Thyroid gland (tissue), 4 donors: ENCODE data around the gene SCARB1. TPM values are rescaled to one million over a fixed set of nuclear protein-coding genes. Genes with fewer than 3 reads are reported as not detected.

Experiments
- DNase-seq, 2 donors: peaks; one replicate each; pipeline ENCODE4 v3.0.0-alpha.2; 2019
- H3K27ac ChIP-seq, 3 donors: fragments of 200-600 bp; sonication (generic); 1 replicate in 2 of 3; 2 replicates in 1 of 3; pipeline ENCODE4 v1.5.1; 2016 to 2019; ENCODE audit warnings: mild to moderate bottlenecking in 1 of 3, moderate library complexity in 1 of 3
- H3K27me3 ChIP-seq: fragments of 200-600 bp; sonication (generic); one replicate; pipeline ENCODE4 v1.5.1; 2019
- H3K36me3 ChIP-seq, 2 donors: fragments of 200-600 bp; sonication (generic); one replicate each; pipeline ENCODE4 v1.5.1; 2016 to 2019
- H3K4me1 ChIP-seq, 2 donors: fragments of 200-600 bp; sonication (generic); one replicate each; pipeline ENCODE4 v1.5.1; 2017 to 2019
- H3K4me3 ChIP-seq, 3 donors: fragments of 200-600 bp; sonication (generic); replicated peaks in 1 of 3; 1 replicate in 2 of 3; 2 replicates in 1 of 3; pipeline ENCODE4 v1.5.1; 2016; ENCODE audit warnings: mild to moderate bottlenecking in 1 of 3
- H3K9me3 ChIP-seq: fragments of 200-600 bp; sonication (generic); one replicate; pipeline ENCODE4 v1.5.1; 2017
- CTCF ChIP-seq, 6 experiments: fragments of 200-600 bp in 3 of 6; fragments of 450-650 bp in 3 of 6; sonication (generic) in 3 of 6; IDR thresholded peaks; one replicate each; pipeline ENCODE4 v1.5.1; 2016 to 2019; ENCODE audit warnings: antibody characterized with exemption in 6 of 6, mild to moderate bottlenecking in 2 of 6, inconsistent platforms in 1 of 6, moderate library complexity in 1 of 6
- POLR2A ChIP-seq, 2 donors: fragments of 450-650 bp; IDR thresholded peaks; one replicate each; pipeline ENCODE4 v1.6.1; 2017; ENCODE audit warnings: antibody characterized with exemption in 2 of 2, mild to moderate bottlenecking in 2 of 2, moderate library complexity in 1 of 2
- WGBS, 2 donors: methylation state at CpG; one replicate each; pipeline ENCODE4 v1.1.5; 2017; 5-methylcytosine and 5-hydroxymethylcytosine counted together
- intact Hi-C: fragments of 100-400 bp; cut with DNase I; formaldehyde crosslinking; loops from one replicate; pipeline ENCODE4 v1.15.1; 2023
- total RNA-seq, 4 donors: library from RNA; depleted of rRNA; stranded (reverse); fragments of >200 nt; gene quantifications; one replicate each; pipeline ENCODE4 v1.2.3, GENCODE V29; 2016

SCARB1 gene
- total RNA-seq, 4 donors from 2014 or later: 10.9 to 16.0 (median 15.4) TPM

GRCh38 chr12:124855275-124855957 is 8.2 kb downstream of the SCARB1 start:
- peak overlapping the region in 2 of 3 donors; percentile 5 to 70 for H3K27ac ChIP-seq
- WGBS, 2 donors: 66 to 69% methylated on average over 15 of the region's 15 CpGs
- TF ChIP-seq CTCF (IDR thresholded peaks at IDR 0.05): no peak
- TF ChIP-seq POLR2A (IDR thresholded peaks at IDR 0.05): no peak
- no peaks in the 10 kb centered on the region for H3K36me3 ChIP-seq
- no peak for DNase-seq
- intact Hi-C loops: no loop called here
- no peaks in the 10 kb centered on the region for H3K27me3 ChIP-seq
- H3K4me1 ChIP-seq: peaks cover 13 to 21% of the 10 kb centered on the region in 2 donors
- no peaks in the 10 kb centered on the region for H3K9me3 ChIP-seq
- H3K4me3 ChIP-seq: no peak overlapping the region

GRCh38 chr12:124854637-124855184 is 9.0 kb downstream of the SCARB1 start:
- Histone ChIP-seq H3K36me3 (no peaks in the 10 kb centered on the region), H3K27me3 (no peaks in the 10 kb centered on the region), H3K9me3 (no peaks in the 10 kb centered on the region), H3K4me1 (peaks cover 13 to 21% of the 10 kb centered on the region in 2 donors), H3K4me3 (no peak overlapping the region), H3K27ac (peak overlapping the region in 1 of 3 donors; percentile 70)
- 95% methylated on average over 11 of the region's 11 CpGs for WGBS, 2 donors
- no peak for DNase-seq
- TF ChIP-seq POLR2A (IDR thresholded peaks at IDR 0.05): no peak
- TF ChIP-seq CTCF (IDR thresholded peaks at IDR 0.05): no peak
- intact Hi-C loops: no loop called here

GRCh38 chr12:124853781-124854636 is 9.7 kb downstream of the SCARB1 start:
- no peak overlapping the region for H3K4me3 ChIP-seq
- no peak for DNase-seq
- H3K27me3 ChIP-seq: no peaks in the 10 kb centered on the region
- TF ChIP-seq CTCF (IDR thresholded peaks at IDR 0.05) (no peak), POLR2A (IDR thresholded peaks at IDR 0.05) (no peak)
- peaks cover 13 to 21% of the 10 kb centered on the region in 2 donors for H3K4me1 ChIP-seq
- intact Hi-C loops: no loop called here
- H3K9me3 ChIP-seq: no peaks in the 10 kb centered on the region
- H3K27ac ChIP-seq: no peak overlapping the region
- H3K36me3 ChIP-seq: no peaks in the 10 kb centered on the region
- 90% methylated on average over 23 to 24 of the region's 24 CpGs for WGBS, 2 donors

GRCh38 chr12:124852911-124853427 is 10.7 kb downstream of the SCARB1 start:
- TF ChIP-seq CTCF (IDR thresholded peaks at IDR 0.05) (no peak), POLR2A (IDR thresholded peaks at IDR 0.05) (no peak)
- Histone ChIP-seq H3K27ac (no peak overlapping the region), H3K27me3 (no peaks in the 10 kb centered on the region), H3K9me3 (no peaks in the 10 kb centered on the region), H3K36me3 (no peaks in the 10 kb centered on the region), H3K4me1 (peaks cover 16 to 25% of the 10 kb centered on the region in 2 donors), H3K4me3 (no peak overlapping the region)
- intact Hi-C loops: no loop called here
- WGBS, 2 donors: 89 to 92% methylated on average over 11 of the region's 11 CpGs
- no peak for DNase-seq
